T-helper 1 cell treated with Interleukin-12 subunit alpha and Interleukin-12 subunit beta and Interleukin-4 antibody, amounts not matched to agents 30 ng/mL and 1 ng/mL, for 36 hours (primary cell): ENCODE data around the gene GLRX5. TPM values are rescaled to one million over a fixed set of nuclear protein-coding genes. Genes with fewer than 3 reads are reported as not detected.

Experiments used
- intact Hi-C: fragments of 100-400 bp; cut with micrococcal nuclease; formaldehyde crosslinking; loops from one replicate; pipeline ENCODE4 v1.15.1; 2024
- total RNA-seq: library from RNA; stranded (reverse); gene quantifications from 2 replicates; pipeline ENCODE4 v1.2.3, GENCODE V29; 2022

The GLRX5 gene
- total RNA-seq, 1 donor from 2014 or later = 34.1 TPM

DNA sequence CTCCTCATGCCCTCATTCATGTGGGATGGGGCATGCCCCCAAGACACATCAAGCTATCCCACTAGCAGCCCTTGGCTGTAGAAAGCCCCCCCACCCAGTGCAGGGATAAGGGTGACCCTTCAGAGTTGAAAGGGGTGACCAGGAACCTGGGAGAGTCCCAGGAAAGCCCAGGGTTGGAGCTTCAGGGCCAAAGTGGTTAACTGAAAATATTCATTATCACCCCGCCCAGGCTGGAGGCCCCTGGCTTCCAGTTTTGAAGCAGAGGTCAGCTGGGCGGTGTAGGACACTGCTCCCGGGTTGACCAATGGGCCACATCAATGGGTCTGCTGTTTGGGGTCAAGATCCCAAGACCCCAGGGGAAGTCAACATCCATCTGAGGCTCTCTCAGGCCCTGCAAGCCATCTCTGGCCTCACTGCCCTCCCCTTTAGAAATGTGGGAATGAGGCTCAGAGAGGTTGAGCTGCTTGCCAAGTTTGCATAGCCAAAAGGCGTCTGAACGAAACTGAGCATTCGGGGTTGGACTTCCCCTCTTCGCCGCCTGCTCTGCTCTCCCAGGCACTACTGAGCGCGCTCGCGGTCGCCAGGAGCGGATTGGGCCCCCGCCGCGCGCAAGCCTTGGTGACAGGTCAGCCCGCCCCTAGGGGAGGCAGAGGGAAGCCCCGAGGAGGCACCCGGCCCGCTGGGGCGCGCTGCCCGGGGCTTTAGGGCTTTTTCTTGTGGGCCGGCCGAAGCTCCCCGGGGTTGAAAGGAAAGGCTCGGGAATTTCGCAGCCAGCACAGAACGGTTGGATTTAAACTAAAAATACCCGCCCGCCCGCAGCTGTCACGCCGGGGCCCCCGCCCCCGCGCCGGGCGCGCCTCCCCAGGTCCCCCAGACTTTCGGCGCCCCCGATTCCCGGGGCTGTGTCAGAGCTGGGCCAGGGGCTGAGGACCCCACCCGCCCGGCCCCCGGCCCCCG lies 19.0 kb upstream of the GLRX5 start:
- intact Hi-C loops = loop anchor here (1.0 to 5.0 kb wide), 7 partner anchors 11 to 986 kb away; partner anchors contain the start of genes ATG2B, GSKIP and PAPOLA

DNA sequence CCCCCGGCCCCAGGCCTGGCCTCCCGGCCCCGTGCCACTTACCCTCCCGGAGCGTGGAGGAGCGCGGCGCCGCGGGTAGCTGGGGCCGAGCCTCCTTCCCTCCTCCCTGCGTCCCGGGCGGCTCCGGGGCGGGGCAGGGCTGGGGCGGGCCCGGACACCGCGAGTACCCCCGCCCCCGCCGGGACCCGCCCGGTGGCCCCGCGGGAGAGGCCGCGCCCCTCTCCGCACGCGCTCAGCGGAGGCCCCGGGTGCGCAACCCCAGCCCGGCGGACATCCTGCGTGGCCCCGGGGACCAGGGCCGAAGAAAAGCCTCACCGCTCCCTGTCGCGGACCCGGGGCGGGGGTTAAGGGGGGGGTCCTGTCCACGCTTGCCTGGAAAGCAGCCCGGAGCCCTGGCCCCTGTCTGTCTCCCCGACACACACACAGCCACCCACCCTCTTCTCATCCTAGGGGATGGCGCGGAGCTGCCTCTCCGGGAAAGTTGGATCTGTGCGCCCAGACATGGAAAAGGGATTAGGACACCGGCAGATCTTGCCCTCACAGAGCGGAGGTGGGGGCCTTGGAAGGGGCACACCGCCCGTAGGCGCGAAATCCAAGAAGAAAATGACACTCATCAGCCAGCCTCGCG lies 18.2 kb upstream of the GLRX5 start, which contains the start of gene SYNE3:
TSS of gene SYNE3 (minus strand) at position 97 of the 628 bp plus-strand sequence. CDS start 40,829 bp downstream, outside the sequence.
- intact Hi-C loops = loop anchor here (1.0 to 5.0 kb wide), 7 partner anchors 11 to 986 kb away; partner anchors contain the start of genes ATG2B, GSKIP and PAPOLA

DNA sequence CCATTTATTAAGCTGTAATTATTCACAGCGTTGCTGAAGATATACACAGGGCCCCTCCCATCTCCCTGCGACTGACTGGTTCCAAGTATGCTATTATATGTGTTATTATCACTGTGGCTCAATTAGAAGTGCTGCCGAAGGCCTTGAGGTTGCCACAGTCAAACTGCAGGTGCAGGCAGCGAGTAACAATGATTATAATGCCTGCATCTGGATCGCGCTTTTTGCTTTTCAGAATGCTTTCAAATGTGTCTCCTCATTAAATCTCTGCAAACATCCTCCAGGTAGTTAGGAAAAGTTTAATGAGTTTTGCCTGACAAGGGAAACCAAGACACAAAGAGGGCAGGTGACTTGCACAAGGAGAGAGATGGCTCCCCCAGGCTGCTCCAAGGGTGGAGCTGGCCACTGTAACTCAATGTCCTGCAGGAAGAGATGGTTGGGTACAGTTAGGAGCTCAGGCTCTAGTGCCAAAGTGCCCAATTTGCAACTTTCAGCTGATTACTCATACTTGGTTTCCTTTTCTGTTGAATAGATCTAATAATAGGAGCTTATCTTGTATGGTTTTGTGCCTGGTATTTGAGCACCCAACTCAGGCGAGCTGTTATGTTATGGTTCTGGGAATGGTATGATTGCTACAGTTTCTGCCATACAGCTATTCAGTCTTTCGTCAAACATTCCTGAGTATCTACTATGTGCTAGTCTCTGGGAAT lies 16.7 kb upstream of the GLRX5 start:
- intact Hi-C loops = loop anchor here (5.0 kb wide), 3 partner anchors 56 to 984 kb away; partner anchors contain the start of genes ATG2B, GSKIP and PAPOLA

DNA sequence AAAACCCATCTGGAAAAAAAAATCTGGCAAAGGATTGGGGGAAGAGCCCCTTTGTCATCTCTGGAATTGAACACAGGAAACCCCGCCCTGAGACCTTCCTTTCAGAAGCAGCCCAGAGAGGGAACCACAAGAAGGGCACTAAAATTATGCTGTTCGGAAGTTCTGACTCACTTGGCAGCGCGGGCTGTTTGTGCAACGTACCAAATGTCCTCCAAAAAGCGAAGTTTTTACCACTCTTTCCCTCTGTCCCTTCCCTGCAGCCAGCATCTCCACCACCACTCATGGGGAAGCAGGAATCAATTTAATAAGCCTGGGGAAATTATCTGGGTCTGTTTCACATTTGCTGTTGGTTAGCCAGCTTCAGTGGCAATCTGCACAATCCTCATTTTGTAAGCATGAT lies 15.2 kb upstream of the GLRX5 start:
- intact Hi-C loops = loop anchor here (5.0 to 10.0 kb wide), 4 partner anchors 57 to 983 kb away; partner anchors contain the start of genes ATG2B, GSKIP and PAPOLA

DNA sequence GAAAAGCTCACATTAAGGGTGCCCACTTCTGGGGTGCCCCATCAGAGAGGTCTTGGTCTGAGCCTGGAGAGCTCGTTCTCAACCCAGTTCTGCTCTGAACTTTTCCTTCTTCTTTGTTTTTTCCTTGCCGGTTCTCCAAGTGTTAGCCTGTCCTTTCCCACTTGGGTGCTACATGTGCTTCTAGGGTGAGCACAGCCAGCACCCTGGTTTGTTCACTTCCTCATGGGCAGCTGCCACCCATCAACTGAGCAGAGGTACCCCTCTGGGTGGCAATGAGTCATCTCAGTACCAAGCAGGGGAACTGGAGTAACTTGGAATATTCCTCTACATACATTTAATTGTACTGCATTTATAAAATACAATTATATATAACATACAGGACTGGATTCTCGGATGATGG lies 14.5 kb upstream of the GLRX5 start:
- intact Hi-C loops = loop anchor here (10.0 kb wide), 1 partner anchor 256 kb away; no protein-coding TSS in a partner anchor

DNA sequence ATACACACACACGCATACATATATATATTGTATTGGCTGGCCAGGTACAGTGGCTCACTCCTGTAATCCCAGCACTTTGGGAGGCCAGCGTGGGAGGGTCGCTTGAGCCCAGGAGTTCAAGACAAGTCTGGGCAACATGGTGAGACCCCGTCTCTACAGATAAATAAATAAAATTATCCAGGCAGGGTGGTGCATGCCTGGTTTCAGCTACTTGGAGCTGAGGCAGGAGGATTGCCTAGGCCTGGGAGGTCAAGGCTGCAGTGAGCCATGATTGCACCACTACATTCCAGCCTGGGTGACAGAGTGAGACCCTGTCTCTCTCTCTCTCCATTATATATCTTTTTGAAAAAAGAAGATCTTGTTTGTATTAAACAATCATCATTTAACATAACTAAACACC lies 13.8 kb upstream of the GLRX5 start:
- intact Hi-C loops = loop anchor here (10.0 kb wide), 1 partner anchor 256 kb away; no protein-coding TSS in a partner anchor

DNA sequence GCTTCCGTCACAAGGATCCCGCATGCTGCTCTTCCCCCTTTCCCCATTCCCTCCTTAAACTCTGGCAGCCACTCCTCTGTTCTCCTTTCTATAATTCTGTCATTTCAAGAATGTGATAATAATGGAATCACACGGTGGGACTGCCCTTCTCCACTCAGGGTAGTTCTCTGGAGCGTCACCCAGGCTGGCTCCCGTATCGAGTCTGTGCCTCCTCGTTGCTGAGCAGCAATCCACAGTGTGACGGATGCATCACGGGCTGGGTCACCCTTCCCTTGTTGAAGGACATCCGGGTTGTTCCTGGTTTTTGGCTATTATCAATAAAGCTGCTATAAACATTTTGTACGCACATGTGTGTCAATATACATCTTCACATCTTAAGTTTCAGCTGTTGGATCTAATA lies 12.7 kb upstream of the GLRX5 start:
- intact Hi-C loops = loop anchor here (2.0 to 10.0 kb wide), 2 partner anchors 27 to 257 kb away; no protein-coding TSS in a partner anchor

DNA sequence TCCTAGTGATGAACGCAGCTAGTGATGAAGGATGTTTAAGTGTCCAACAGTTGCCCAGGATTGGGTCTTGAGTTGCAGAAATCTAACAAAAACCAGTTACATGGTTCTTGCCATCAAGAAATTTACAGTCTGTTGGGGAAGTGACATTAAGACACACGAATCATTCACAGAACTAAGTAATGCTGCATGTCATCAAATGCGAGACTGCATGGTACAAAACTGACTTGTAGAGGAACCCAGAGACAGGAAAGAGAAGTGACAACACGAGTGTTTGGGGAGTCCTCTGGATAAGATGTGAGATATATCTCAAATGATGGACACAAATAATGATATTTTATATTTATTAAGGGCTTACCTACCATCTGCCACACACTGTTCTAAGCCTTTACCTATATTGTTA lies 12.3 kb upstream of the GLRX5 start:
- intact Hi-C loops = loop anchor here (2.0 to 10.0 kb wide), 2 partner anchors 28 to 258 kb away; no protein-coding TSS in a partner anchor

DNA sequence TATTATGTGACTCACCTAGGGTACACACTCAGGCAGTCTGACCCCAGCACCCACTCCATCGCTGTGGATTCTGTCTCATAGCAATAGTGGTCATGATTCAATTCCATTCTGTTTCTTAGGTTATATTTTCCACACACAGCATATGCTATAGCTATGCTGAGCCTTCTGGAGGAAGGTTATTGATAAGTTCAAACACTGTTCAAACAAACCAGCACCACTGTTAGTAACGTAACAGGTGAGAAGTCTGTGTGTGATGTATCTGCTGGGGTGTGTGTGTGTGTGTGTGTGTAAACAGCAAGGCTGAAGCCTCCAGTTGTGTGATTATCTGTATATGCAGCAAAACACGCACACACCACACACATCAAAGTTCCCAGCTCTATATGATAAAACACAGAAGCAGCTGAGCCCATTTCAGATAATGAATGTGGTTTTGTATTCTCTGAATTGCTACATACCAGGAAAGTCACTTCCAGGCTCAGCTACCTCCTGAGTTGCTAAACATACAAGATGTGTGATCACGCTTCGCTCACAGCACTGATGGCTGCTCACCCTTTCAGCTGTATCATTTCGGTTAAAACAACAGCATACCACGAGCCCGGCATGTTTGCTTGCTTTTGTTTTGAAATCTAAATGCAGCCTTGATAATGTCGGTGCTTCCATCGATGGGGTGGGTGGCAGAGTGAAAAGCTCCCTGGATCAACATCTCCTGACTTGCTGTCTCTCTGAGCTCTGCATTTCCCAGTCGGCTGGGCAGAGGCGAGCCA lies 11.6 kb upstream of the GLRX5 start:
- intact Hi-C loops = loop anchor here (1.0 to 10.0 kb wide), 4 partner anchors 11 to 258 kb away; no protein-coding TSS in a partner anchor

DNA sequence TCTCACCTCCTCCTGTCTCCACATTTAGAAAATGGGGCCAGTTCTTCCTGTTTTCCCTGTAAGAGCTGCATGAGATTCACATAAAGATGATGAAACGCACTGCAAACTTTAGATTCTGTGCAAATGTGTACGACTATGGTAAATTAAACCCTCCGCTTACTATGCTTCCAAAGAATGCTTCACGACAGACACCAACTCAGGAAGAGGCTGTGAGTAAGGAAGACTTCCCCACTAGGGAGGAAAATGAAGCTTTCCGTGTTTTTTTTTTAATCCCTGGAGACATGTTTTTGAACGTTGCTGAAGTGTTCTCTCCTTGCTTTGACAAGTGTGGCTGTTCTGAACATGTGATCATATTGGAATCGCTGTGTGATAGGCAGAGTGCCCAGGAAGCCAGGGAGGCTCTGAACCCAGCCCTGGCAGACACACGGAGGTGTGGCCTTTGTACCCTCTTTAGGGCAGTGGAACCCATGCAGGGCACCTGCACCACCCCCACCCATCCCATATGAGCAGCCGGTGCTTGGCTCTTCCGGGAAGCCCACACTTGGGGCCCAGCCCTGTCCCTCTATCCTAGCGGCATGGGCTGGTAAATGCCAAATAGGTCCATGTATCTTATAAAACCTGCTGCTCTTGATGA lies 10.9 kb upstream of the GLRX5 start:
- intact Hi-C loops = loop anchor here (1.0 to 10.0 kb wide), 4 partner anchors 10 to 259 kb away; no protein-coding TSS in a partner anchor

DNA sequence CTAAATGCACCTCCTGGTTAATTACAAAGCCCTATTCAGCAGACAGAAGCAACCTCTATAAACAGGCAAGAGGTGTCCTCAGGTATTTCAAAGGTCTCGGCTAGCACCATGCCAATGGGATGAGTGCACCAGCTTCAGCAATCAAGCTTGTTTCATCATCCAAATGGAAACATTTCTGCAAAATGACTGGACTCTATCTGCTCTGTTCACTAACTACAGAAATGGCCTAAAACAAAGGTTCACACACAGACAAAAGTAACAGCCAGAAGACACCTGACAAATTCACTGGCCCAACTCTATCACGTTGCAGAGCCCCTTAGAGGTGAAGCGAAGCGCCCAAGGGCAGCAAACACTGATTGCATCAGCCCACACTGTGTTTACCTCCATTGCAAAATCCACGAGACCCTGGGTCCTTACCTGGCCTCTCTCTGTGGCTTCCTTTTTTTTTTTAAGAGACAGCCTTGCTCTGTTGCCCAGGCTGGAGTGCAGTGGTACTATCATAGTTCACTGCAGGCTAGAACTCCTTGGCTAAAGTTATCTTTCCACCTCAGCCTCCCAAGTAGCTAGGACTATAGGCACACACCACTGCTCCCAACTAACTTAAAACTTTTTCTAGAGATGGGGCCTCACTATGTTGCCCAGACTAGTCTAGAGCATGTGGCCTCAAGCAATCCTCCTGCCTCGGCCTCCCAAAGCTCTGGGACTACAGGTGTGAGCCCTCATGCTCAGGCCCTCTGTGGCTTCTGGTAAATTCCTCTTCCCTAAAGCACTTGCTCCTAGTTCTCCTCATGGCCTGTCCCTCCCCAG lies 9.9 kb upstream of the GLRX5 start:
- intact Hi-C loops = loop anchor here (10.0 kb wide), 1 partner anchor 260 kb away; no protein-coding TSS in a partner anchor

DNA sequence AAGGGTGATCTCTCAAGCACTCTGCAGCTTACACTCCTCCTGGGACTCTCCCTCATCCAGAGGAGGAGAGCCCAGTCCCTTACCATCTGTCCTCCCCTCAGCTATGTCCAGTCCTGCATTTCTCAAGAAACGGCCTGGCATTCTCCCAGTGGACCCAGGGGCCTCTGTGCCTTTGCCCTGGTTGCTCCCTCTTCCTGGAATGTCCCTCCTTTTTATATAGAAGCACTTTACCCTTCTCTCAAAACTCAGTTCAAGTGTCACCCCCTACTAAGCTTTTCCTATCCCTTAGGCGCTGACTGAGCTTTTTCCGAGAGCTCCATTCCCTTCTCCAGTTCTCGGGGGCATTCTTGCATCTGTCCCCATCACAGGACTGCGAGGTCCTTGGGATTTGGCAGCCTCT lies 8.9 kb upstream of the GLRX5 start:
- intact Hi-C loops = loop anchor here (10.0 kb wide), 1 partner anchor 261 kb away; no protein-coding TSS in a partner anchor

DNA sequence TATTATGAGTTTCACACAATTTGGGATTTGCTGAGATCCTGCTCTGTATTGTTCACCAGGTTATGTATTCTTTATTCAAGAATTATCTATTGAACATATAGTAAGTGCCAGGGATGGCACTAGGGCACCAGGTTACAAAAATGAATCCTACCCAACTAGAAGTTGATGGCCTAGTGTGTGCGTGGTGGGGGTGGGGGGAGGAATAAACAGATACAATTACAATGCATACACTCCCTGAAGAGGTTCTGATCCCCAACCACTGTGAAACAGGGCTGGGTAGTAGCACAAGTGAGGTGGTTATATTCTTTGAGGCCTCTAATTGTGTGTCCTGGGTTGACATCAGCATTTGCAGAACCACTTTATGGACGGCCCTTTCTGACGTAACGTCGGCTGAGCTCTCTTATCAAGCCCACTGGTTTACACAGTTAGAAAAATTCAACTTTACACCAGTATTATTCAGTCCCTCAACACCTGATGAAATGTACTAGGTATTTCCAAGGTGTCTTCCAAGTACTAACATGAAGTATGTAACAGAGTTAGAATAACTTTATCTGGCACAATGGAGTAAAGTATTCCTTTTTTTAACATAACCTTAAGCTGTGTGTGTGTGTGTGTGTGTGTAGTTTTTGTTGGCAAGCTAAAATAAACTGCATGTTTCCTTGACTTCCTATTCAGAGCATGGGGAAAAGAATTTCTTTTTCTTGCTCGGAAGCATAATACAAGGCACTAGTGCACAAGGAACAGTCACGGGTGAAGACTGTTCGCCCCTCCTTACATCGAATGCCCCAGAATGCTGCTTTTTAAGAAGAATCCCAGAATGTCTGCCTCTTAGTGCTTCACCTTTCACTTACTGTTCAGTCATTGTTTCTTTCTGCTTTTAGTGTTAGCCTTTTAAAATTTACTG lies 8.1 kb upstream of the GLRX5 start:
- intact Hi-C loops = loop anchor here (1.0 to 10.0 kb wide), 4 partner anchors 10 to 262 kb away; partner anchors contain the start of gene SYNE3

DNA sequence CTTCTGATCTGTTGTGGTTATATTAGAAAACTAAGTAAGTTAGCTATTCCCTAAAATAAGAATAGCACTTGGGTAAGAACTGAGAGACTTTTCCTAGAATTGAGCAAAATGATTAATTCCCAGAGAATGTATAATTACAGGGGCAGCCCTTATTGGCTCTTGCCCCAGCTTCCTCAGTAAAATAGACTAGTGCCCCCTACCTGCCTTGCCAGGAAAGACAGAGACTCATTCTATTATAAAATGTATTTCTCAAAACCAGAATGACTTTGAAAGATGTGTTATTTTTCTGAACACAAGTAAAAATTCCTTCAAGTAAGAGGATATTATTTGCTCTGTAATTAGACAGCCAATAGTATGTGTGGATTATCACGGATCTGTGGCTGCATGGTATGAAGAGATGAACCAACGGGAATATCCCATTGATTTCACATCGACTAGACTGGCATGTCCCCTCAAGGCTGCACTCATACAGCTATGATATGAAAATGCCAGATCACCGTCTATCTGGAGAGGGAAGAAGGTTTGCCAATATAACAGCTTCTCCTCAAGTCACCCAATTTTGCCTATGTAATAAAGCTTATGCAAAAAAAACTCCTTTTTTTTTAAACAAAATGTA lies 7.4 kb upstream of the GLRX5 start:
- intact Hi-C loops = loop anchor here (1.0 to 10.0 kb wide), 4 partner anchors 11 to 263 kb away; partner anchors contain the start of gene SYNE3

DNA sequence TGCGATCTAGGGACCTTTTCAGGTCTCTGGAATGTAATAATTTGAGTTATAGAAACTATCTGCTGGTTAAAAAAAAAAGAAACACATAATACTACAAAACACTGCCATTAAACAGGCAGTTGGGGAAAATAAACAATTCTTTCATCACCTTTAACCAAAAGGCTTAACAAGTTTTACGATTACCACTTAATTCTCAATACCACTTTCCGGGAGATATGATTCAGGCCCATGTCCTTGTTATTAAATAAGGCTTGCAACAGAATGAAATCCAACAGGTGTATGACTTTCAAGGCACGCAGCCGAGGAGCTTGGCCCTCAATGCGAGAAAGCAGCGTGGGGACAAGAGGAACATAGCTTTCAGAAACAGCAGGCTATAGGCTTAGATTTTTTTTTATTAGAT lies 5.6 kb upstream of the GLRX5 start:
- intact Hi-C loops = loop anchor here (10.0 kb wide), 1 partner anchor 264 kb away; no protein-coding TSS in a partner anchor

DNA sequence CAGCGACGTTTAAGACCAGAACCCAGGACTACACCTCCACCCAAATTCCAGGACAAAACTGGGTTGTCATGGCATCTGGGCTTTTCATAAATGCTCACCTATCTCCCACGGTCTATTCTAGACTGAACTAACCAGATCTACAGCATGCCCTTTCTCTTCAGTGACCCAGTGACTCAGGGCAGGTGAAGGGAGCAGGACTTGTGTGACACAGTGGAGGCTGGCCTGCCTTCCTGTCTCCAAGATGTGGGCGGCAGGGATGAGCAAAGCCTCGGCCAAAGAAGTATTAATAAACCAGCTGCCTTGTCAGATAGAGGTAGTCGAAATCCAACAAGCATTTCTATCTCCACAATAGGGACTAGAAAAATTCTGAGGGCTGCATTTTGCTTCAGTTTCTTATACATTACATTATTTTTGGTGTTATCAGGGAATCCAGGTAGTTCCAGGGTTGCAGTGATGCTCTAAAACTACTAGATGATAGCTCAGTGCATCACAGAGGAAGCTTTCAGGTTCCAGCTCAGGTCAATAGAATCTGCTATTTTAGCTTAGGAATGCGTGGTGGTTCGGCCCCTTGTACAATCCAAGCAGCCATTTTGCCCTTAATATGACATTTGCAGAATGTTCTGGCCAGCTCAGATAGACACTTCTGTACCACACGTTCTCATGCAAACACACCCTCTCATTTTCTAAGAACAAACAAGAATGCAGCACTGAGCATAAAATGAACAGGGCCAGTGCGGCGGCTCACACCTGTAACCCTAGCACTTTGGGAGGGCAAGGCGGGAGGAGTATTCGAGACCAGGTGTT lies 4.2 kb upstream of the GLRX5 start:
- intact Hi-C loops = loop anchor here (10.0 kb wide), 2 partner anchors 1264 to 1456 kb away; partner anchors contain the start of gene VRK1
